Left renal pelvis (tissue), 4 donors: Measurements from ENCODE around the gene MUL1. TPM values are rescaled to one million over a fixed set of nuclear protein-coding genes. Genes with fewer than 3 reads are reported as not detected.

ENCODE experiments used
- DNase-seq, 4 donors: peaks; one replicate each; pipeline ENCODE4 v3.0.0-alpha.2; 2013; ENCODE audit warnings: low read depth in 4 of 4, low spot score in 3 of 4
- polyA plus RNA-seq, 4 donors: library from polyadenylated mRNA; unstranded; fragments of 120-200 nt; gene quantifications; one replicate each; pipeline ENCODE4 v1.2.1, GENCODE V29; 2013; ENCODE audit not compliant: insufficient read length in 4 of 4

Gene MUL1
- polyA plus RNA-seq, 4 donors = 27.4 to 40.0 (median 34.9) TPM

- no peak for DNase-seq
These were observed 34.9 kb downstream of the MUL1 start for GRCh38 chr1:20472860-20473711.

- DNase-seq = no peak
These were observed 35.8 kb downstream of the MUL1 start for GRCh38 chr1:20472121-20472520.

GRCh38 chr1:20470194-20470593, 37.8 kb downstream of the MUL1 start:
- no peak for DNase-seq

GRCh38 chr1:20469406-20470076, 38.4 kb downstream of the MUL1 start:
- DNase-seq = no peak

- no peak for DNase-seq
These were observed 41.7 kb downstream of the MUL1 start for GRCh38 chr1:20466273-20466672.

GRCh38 chr1:20465187-20465586, 42.8 kb downstream of the MUL1 start:
- DNase-seq = no peak

- DNase-seq = no peak
These were observed 44.4 kb downstream of the MUL1 start for GRCh38 chr1:20463502-20463901.

- DNase-seq = no peak
These were observed 45.6 kb downstream of the MUL1 start for GRCh38 chr1:20462397-20462796.

GRCh38 chr1:20458717-20459116, 49.2 kb downstream of the MUL1 start:
- DNase-seq = no peak

- DNase-seq = no peak
These were observed 53.9 kb downstream of the MUL1 start for GRCh38 chr1:20454004-20454403.

GRCh38 chr1:20449735-20450311, 58.1 kb downstream of the MUL1 start:
- no peak for DNase-seq

Other genes starting within 250 kb of the MUL1 start
- 1 to 10 TPM in 3 of 4 donors, under 1 TPM in 1; 0.40 to 2.0 (median 1.6) TPM for gene VWA5B1, start 217.3 kb downstream of the MUL1 start, polyA plus RNA-seq
- 10 to 100 TPM; 30.4 to 87.2 (median 80.7) TPM for gene CAMK2N1, start 21.9 kb downstream of the MUL1 start, polyA plus RNA-seq
- 1 to 10 TPM; 1.3 to 2.1 (median 1.5) TPM for gene FAM43B, start 44.4 kb upstream of the MUL1 start, polyA plus RNA-seq
- 1 to 10 TPM; 5.4 to 6.8 (median 5.9) TPM for gene CDA, start 80.9 kb upstream of the MUL1 start, polyA plus RNA-seq
- 10 to 100 TPM; 56.3 to 78.1 (median 63.0) TPM for gene PINK1, start 125.3 kb upstream of the MUL1 start, polyA plus RNA-seq
- 100 to 1,000 TPM; 207 to 243 (median 218) TPM for gene DDOST, start 153.2 kb upstream of the MUL1 start, polyA plus RNA-seq
- 1 to 10 TPM; 2.6 to 5.1 (median 3.7) TPM for gene KIF17, start 209.9 kb upstream of the MUL1 start, polyA plus RNA-seq
- gene SH2D5, start 224.6 kb upstream of the MUL1 start, polyA plus RNA-seq = 1 to 10 TPM in 3 of 4 donors, under 1 TPM in 1; 0.61 to 1.6 (median 1.3) TPM